Urothelium cell line (cell line): ENCODE results near the gene STRBP.

Experiments
- DNase-seq: peaks from one replicate; pipeline ENCODE4 v3.0.0; 2011; ENCODE audit warnings: low spot score, mixed read lengths
- FAIRE-seq: peaks from 2 replicates; lab custom pipeline; 2011; peaks lifted over from hg19 to GRCh38; lab: Jason Lieb, UNC

STRBP gene

DNA sequence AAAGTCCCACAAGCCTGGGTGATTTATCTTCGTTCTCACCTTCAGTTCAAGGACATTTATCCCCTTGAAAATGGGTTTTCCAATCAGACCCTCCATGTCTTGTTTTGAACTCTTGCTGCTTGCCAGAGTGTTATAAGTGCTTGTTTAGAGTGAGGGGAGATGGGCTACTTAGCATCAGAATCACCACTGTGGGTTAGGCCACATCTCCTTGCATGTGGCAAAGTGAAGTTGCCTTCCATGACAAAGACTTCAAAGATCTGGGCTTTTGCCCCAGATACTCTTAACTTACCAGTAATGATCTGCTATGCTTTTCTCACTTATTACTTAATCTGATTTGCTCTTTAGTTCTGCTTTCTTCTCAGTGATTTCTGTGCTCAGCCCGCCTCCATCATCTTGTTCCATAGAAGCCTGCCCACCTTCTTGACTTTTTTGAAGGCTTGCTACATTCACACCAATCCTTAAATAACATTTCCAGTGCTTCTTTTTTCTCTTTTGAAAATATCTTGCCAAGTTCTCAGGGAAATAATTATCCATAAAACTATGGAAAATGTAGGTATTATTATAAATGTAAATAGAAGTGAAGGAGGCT lies 195.9 kb downstream of the STRBP start:
- no peak for FAIRE-seq
- no peak for DNase-seq
